ACC112 (cell line): Measurements from ENCODE around the gene KIAA0319L.

ENCODE experiments used
- H2AFZ ChIP-seq: fragments of 200-600 bp; sonication (generic); one replicate; pipeline ENCODE4 v1.6.0; 2017; ENCODE audit warnings: antibody characterized with exemption, low read length; ENCODE audit not compliant: unreplicated experiment
- H3K27ac ChIP-seq: fragments of 200-600 bp; sonication (generic); 2 replicates; pipeline ENCODE4 v1.5.1; 2014; ENCODE audit warnings: low read depth, mild to moderate bottlenecking, antibody characterized with exemption, low read length, moderate library complexity
- H3K27me3 ChIP-seq: fragments of 200-600 bp; sonication (generic); 2 replicates; pipeline ENCODE4 v1.6.1; 2014; ENCODE audit warnings: mild to moderate bottlenecking, antibody characterized with exemption, low read length, moderate library complexity, mixed read lengths; ENCODE audit not compliant: insufficient read depth
- H3K36me3 ChIP-seq: fragments of 200-600 bp; sonication (generic); 2 replicates; pipeline ENCODE4 v1.6.1; 2016; ENCODE audit warnings: mild to moderate bottlenecking, antibody characterized with exemption, low read length, moderate library complexity, mixed read lengths; ENCODE audit not compliant: insufficient read depth
- H3K4me1 ChIP-seq: fragments of 200-600 bp; sonication (generic); one replicate; pipeline ENCODE4 v1.6.1; 2016; ENCODE audit warnings: low read length, mixed read lengths; ENCODE audit not compliant: insufficient read depth, unreplicated experiment, control insufficient read depth
- H3K4me3 ChIP-seq: fragments of 200-600 bp; sonication (generic); 2 replicates; pipeline ENCODE4 v1.5.1; 2014; ENCODE audit warnings: mild to moderate bottlenecking, low read depth, low read length
- H3K79me2 ChIP-seq: fragments of 200-600 bp; sonication (generic); one replicate; pipeline ENCODE4 v1.6.0; 2016; ENCODE audit warnings: low read length; ENCODE audit not compliant: control insufficient read depth, unreplicated experiment, insufficient read depth

The KIAA0319L gene

GRCh38 chr1:35428360-35428759 is 128.8 kb downstream of the KIAA0319L start:
- Histone ChIP-seq H3K27ac (no peak overlapping the region), H3K79me2 (no peaks in the 10 kb centered on the region), H2AFZ (no peak overlapping the region), H3K4me3 (no peak overlapping the region), H3K4me1 (no peaks in the 10 kb centered on the region), H3K36me3 (peaks cover 7% of the 10 kb centered on the region; the same call in 1 of the 2 replicates), H3K27me3 (no peaks in the 10 kb centered on the region)

DNA sequence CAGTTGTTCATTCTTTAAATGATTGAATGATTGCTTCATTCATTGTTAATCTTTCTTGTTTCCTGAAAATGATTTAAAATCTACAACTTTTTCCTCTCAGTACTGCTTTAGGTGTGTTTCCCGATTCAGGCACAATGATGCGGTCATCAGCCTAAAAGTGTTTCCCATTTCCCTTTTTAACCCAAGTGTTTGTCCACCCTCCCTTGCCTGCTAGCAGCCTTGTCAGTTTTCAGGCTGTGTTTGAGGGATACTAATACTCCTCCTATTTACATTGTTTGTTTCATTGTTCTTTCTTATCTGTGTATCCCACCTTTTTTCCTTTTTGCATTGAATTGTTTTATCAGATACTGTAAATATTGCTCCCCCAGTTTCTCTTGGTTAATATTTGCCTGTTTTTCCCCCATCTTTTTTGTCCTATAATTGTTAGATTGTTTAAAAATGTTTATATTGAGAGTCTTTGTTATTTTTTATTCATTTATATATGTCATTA is 131.1 kb downstream of the KIAA0319L start:
- peaks cover 13% of the 10 kb centered on the region; the same call in 1 of the 2 replicates for H3K36me3 ChIP-seq
- H3K79me2 ChIP-seq: no peaks in the 10 kb centered on the region
- H2AFZ ChIP-seq: no peak overlapping the region
- no peaks in the 10 kb centered on the region for H3K27me3 ChIP-seq
- H3K4me3 ChIP-seq: no peak overlapping the region
- no peaks in the 10 kb centered on the region for H3K4me1 ChIP-seq
- H3K27ac ChIP-seq: no peak overlapping the region

DNA sequence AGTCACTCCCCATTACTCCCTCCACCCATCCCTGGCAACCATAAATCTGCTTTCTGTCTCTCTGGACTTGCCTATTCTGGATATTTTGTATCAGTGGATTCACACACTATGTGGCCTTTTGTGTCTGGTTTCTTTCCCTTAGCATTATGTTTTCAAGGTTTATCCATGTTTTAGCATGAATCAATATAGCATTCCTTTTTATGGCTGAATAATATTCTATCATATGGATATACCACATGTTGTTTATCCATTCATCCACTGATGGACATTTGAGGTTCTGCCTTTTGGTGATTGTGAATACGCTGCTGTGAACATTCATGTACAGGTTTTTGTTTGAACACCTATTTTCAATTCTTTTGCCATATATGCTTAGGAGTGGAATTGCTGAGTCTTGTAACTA is 148.3 kb downstream of the KIAA0319L start:
- no peaks in the 10 kb centered on the region for H3K27me3 ChIP-seq
- H2AFZ ChIP-seq: no peak overlapping the region
- H3K4me1 ChIP-seq: no peaks in the 10 kb centered on the region
- H3K4me3 ChIP-seq: no peak overlapping the region
- no peak overlapping the region for H3K27ac ChIP-seq
- peaks cover 30% of the 10 kb centered on the region for H3K36me3 ChIP-seq
- no peaks in the 10 kb centered on the region for H3K79me2 ChIP-seq

DNA sequence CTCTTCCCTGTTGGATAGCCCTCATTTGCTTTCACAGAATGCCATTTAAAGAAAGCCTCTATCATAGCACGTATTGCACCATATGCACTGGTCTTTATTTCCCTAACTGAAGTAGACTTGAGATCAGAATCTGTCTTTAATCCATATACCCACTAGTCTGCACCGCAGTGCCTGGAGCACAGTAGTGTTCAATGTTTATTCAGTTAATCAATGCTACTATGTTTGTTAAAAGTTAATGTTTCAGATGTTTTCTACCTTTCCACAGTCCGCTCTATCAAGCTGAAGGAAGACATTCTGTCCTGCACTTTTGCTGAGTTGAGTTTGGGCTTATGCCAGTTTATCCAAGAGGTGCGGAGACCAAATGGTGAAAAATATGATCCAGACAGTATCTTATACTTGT is 149.5 kb downstream of the KIAA0319L start:
- H3K36me3 ChIP-seq: peaks cover 31% of the 10 kb centered on the region
- no peak overlapping the region for H3K27ac ChIP-seq
- no peak overlapping the region for H3K4me3 ChIP-seq
- no peaks in the 10 kb centered on the region for H3K27me3 ChIP-seq
- no peaks in the 10 kb centered on the region for H3K79me2 ChIP-seq
- no peak overlapping the region for H2AFZ ChIP-seq
- no peaks in the 10 kb centered on the region for H3K4me1 ChIP-seq

DNA sequence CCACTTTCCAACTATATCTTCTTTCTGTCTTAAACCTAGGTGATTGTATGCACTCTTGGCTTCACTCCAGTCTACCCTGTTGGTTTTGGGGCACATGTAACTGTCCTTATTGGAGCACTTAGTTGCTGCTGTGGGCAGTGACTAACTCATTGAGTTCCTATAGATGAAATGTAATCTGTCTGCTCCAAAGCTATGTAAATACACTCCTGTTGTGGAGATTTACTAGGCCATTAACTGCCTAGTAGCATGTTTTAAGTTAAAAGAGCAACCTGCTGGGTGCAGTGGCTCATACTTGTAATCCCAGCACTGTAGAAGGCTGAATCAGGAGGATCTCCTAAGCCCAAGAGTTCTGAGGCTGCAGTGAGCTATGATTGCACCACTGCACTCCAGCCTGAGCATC is 151.1 kb downstream of the KIAA0319L start:
- Histone ChIP-seq H3K36me3 (peaks cover 41% of the 10 kb centered on the region), H3K27ac (no peak overlapping the region)

GRCh38 chr1:35401049-35401448 is 156.2 kb downstream of the KIAA0319L start:
- Histone ChIP-seq H3K27ac (no peak overlapping the region), H3K36me3 (peaks cover 57% of the 10 kb centered on the region)

More for the DNA sequence above, 151.1 kb downstream of the KIAA0319L start:
- H3K79me2 ChIP-seq: no peaks in the 10 kb centered on the region
- H2AFZ ChIP-seq: no peak overlapping the region
- H3K4me3 ChIP-seq: no peak overlapping the region
- H3K4me1 ChIP-seq: no peaks in the 10 kb centered on the region
- H3K27me3 ChIP-seq: no peaks in the 10 kb centered on the region

DNA sequence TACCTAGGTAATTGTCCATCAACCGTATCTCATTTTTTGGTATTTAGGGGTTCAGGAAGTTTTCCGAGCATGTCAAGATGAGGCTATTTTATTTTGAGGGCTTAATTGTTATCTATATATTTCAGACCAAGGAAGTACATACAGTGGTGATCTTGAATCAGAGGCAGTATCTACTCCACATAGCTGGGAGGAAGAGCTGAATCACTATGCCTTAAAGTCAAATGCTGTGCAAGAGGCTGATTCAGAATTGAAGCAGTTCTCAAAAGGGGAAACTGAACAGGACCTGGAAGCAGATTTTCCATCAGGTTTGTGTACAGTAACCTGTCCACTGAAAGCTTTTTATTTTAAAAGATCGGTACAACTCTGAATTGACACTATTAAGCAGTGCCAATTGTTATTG is 158.5 kb downstream of the KIAA0319L start:
- Histone ChIP-seq H3K27me3 (no peaks in the 10 kb centered on the region), H2AFZ (no peak overlapping the region), H3K27ac (no peak overlapping the region), H3K4me1 (no peaks in the 10 kb centered on the region), H3K4me3 (no peak overlapping the region), H3K79me2 (no peaks in the 10 kb centered on the region), H3K36me3 (peaks cover 56% of the 10 kb centered on the region)

More at GRCh38 chr1:35401049-35401448, 156.2 kb downstream of the KIAA0319L start:
- Histone ChIP-seq H3K4me3 (no peak overlapping the region), H3K4me1 (no peaks in the 10 kb centered on the region), H3K79me2 (no peaks in the 10 kb centered on the region), H3K27me3 (no peaks in the 10 kb centered on the region), H2AFZ (no peak overlapping the region)

GRCh38 chr1:35394386-35394785 is 162.8 kb downstream of the KIAA0319L start:
- Histone ChIP-seq H3K79me2 (no peaks in the 10 kb centered on the region), H3K4me3 (no peak overlapping the region), H3K4me1 (no peaks in the 10 kb centered on the region), H3K27me3 (no peaks in the 10 kb centered on the region), H3K27ac (no peak overlapping the region), H3K36me3 (peaks cover 43% of the 10 kb centered on the region), H2AFZ (no peak overlapping the region)

- Histone ChIP-seq H3K27ac (no peak overlapping the region), H3K36me3 (peaks cover 36% of the 10 kb centered on the region)
These were observed 166.4 kb downstream of the KIAA0319L start for GRCh38 chr1:35390600-35391494.

GRCh38 chr1:35386959-35387358 is 170.2 kb downstream of the KIAA0319L start:
- peaks cover 21% of the 10 kb centered on the region for H3K36me3 ChIP-seq

More at GRCh38 chr1:35390600-35391494, 166.4 kb downstream of the KIAA0319L start:
- H3K4me1 ChIP-seq: no peaks in the 10 kb centered on the region
- no peak overlapping the region for H2AFZ ChIP-seq
- no peaks in the 10 kb centered on the region for H3K79me2 ChIP-seq
- no peaks in the 10 kb centered on the region for H3K27me3 ChIP-seq
- no peak overlapping the region for H3K4me3 ChIP-seq

GRCh38 chr1:35386290-35386689 is 170.9 kb downstream of the KIAA0319L start:
- Histone ChIP-seq H3K27ac (no peak overlapping the region), H3K4me3 (no peak overlapping the region), H3K36me3 (peaks cover 24% of the 10 kb centered on the region), H3K27me3 (no peaks in the 10 kb centered on the region), H2AFZ (no peak overlapping the region), H3K79me2 (no peaks in the 10 kb centered on the region), H3K4me1 (no peaks in the 10 kb centered on the region)

More at GRCh38 chr1:35386959-35387358, 170.2 kb downstream of the KIAA0319L start:
- Histone ChIP-seq H3K27ac (no peak overlapping the region), H3K79me2 (no peaks in the 10 kb centered on the region), H3K4me3 (no peak overlapping the region), H2AFZ (no peak overlapping the region), H3K4me1 (no peaks in the 10 kb centered on the region), H3K27me3 (no peaks in the 10 kb centered on the region)
